Left kidney (tissue), 2 donors: ENCODE measurements around the gene VN1R5. TPM values are rescaled to one million over a fixed set of nuclear protein-coding genes. Genes with fewer than 3 reads are reported as not detected.
"Not testable (repeated sequence)": the region's sequence is repeated elsewhere in the genome, so short reads cannot be mapped to it uniquely, and the experiment has no call there.

Experiments
- DNase-seq: peaks from one replicate; pipeline ENCODE4 v3.0.0-alpha.2; 2013
- polyA plus RNA-seq: library from polyadenylated mRNA; unstranded; fragments of 120-200 nt; gene quantifications from one replicate; pipeline ENCODE4 v1.2.1, GENCODE V29; 2013; ENCODE audit not compliant: insufficient read length

Gene VN1R5
- polyA plus RNA-seq, 1 donor = 0.37 TPM

- no peak for DNase-seq
These were observed 17.1 kb downstream of the VN1R5 start for GRCh38 chr1:247273013-247273412.

GRCh38 chr1:247274605-247275256 is 18.9 kb downstream of the VN1R5 start:
- DNase-seq = no peak

GRCh38 chr1:247277191-247277590 is 21.3 kb downstream of the VN1R5 start:
- peak; percentile 15 for DNase-seq

GRCh38 chr1:247281001-247281574 is 25.2 kb downstream of the VN1R5 start:
- DNase-seq = no peak

GRCh38 chr1:247286134-247286670 is 30.3 kb downstream of the VN1R5 start:
- no peak for DNase-seq

- no peak for DNase-seq
These were observed 31.6 kb downstream of the VN1R5 start for GRCh38 chr1:247287460-247287859.

- DNase-seq = no peak
These were observed 32.5 kb downstream of the VN1R5 start for GRCh38 chr1:247288341-247288740.

- not testable (repeated sequence) for DNase-seq
These were observed 33.5 kb downstream of the VN1R5 start for GRCh38 chr1:247289274-247289892.

- no peak for DNase-seq
These were observed 34.7 kb downstream of the VN1R5 start for GRCh38 chr1:247290576-247290975.

- no peak for DNase-seq
These were observed 35.3 kb downstream of the VN1R5 start for GRCh38 chr1:247291161-247291560.

- DNase-seq = no peak
These were observed 36.1 kb downstream of the VN1R5 start for GRCh38 chr1:247291833-247292561.

GRCh38 chr1:247293047-247293446 is 37.2 kb downstream of the VN1R5 start:
- no peak for DNase-seq

GRCh38 chr1:247294282-247294681 is 38.4 kb downstream of the VN1R5 start:
- DNase-seq = no peak

GRCh38 chr1:247295274-247295684 is 39.4 kb downstream of the VN1R5 start:
- DNase-seq = no peak

- DNase-seq = no peak
These were observed 39.9 kb downstream of the VN1R5 start for GRCh38 chr1:247295746-247296145.

- DNase-seq = no peak
These were observed 40.8 kb downstream of the VN1R5 start for GRCh38 chr1:247296599-247297180.

GRCh38 chr1:247297263-247298123 is 41.6 kb downstream of the VN1R5 start:
- no peak for DNase-seq

GRCh38 chr1:247298124-247298481 is 42.2 kb downstream of the VN1R5 start:
- no peak for DNase-seq

GRCh38 chr1:247298701-247299100 is 42.8 kb downstream of the VN1R5 start:
- DNase-seq = no peak

- DNase-seq = no peak
These were observed 44.0 kb downstream of the VN1R5 start for GRCh38 chr1:247299723-247300381.
